ENCODE results near the gene TPH2.

The TPH2 gene

DNA sequence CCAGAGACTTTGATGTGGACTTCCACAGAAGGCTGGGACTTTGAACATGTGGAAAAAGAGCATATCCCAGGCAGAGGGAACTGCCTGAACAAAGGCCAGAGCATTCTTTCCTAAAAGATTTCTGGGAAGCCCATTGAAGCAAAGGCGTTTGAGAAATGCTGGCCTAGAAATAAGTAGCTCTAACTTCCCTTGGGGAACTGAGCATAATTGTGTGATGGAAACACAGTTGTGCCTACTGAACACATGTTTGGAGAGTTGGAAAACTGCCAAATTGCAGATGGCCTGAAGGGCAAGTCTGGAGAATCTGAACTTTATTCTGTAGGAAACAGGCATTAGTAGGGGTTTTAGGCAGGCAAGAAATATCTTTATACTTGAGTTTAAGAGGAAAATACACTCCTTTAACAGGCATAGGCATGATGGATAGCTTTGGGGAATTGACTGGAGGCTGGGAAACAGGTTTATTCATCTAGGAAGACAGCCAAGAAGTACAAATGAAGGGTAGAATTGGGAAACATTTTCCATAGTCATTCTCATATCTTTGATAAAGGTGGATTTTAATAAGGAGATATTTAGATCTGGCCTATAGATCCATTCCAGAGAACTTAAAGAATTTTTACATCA, 134.1 kb downstream of the TPH2 start:
- H3K27me3 ChIP-seq (replicated peaks in 2 of 5; ENCODE audit: control insufficient read depth in 4 of 5, insufficient read depth in 5 of 5, low read length in 4 of 5): no peaks in the 10 kb centered on the region
- no peaks in the 10 kb centered on the region for H3K4me1 ChIP-seq (ENCODE audit: control extremely low read depth in 1 of 4, control insufficient read depth in 4 of 4, insufficient read depth in 4 of 4, low read length in 3 of 4)
- H3K9me3 ChIP-seq (ENCODE audit: control extremely low read depth in 1 of 5, control insufficient read depth in 4 of 5, insufficient read depth in 2 of 5, low read depth in 1 of 5, low read length in 4 of 5): peaks cover 0 to 3% (median under 1%) of the 10 kb centered on the region in 5 experiments
- CTCF ChIA-PET: no interaction called here
- POLR2A ChIA-PET: no interaction called here
- no peak overlapping the region for H3K4me3 ChIP-seq (ENCODE audit: control insufficient read depth in 1 of 7, extremely low read depth in 1 of 7, insufficient read depth in 4 of 7, low read depth in 2 of 7, low read length in 6 of 7)
- WGBS (ENCODE audit: insufficient coverage): 85% methylated on average over 1 of the region's 1 CpG
- DNase-seq: no peak
- H3K36me3 ChIP-seq (ENCODE audit: control insufficient read depth in 4 of 4, insufficient read depth in 4 of 4, low read length in 3 of 4): no peaks in the 10 kb centered on the region
- no peak overlapping the region for H3K27ac ChIP-seq (ENCODE audit: insufficient read depth in 1 of 2, low read depth in 1 of 2, low read length in 2 of 2, poor library complexity in 1 of 2, severe bottlenecking in 2 of 2)

DNA sequence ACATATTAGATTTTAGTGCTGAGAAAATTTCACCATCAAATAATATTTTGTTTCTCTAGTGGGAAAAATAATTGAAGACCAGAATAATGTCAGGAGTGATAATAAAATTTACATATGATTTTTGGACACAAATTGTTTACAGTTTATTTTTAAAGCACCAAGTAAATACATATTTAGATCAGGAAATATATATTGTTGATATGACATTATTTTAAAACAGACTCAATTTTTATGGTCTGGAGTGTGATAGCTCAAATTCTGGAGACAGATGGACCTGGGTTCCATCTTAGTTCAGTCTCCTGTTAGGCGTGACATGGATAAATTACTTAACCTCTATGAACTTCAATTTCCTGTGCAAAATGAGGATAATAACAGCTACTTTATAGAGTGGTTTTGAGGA, 135.4 kb downstream of the TPH2 start:
- WGBS (ENCODE audit: insufficient coverage): no CpG with 5 or more reads among the region's 1 CpG
- Histone ChIP-seq H3K4me3 (ENCODE audit: control insufficient read depth in 1 of 7, extremely low read depth in 1 of 7, insufficient read depth in 4 of 7, low read depth in 2 of 7, low read length in 6 of 7) (no peak overlapping the region), H3K4me1 (ENCODE audit: control extremely low read depth in 1 of 4, control insufficient read depth in 4 of 4, insufficient read depth in 4 of 4, low read length in 3 of 4) (no peaks in the 10 kb centered on the region), H3K27me3 (replicated peaks in 2 of 5; ENCODE audit: control insufficient read depth in 4 of 5, insufficient read depth in 5 of 5, low read length in 4 of 5) (no peaks in the 10 kb centered on the region), H3K27ac (ENCODE audit: insufficient read depth in 1 of 2, low read depth in 1 of 2, low read length in 2 of 2, poor library complexity in 1 of 2, severe bottlenecking in 2 of 2) (no peak overlapping the region), H3K9me3 (ENCODE audit: control extremely low read depth in 1 of 5, control insufficient read depth in 4 of 5, insufficient read depth in 2 of 5, low read depth in 1 of 5, low read length in 4 of 5) (peaks cover 0 to 3% (median 1%) of the 10 kb centered on the region in 5 experiments), H3K36me3 (ENCODE audit: control insufficient read depth in 4 of 4, insufficient read depth in 4 of 4, low read length in 3 of 4) (no peaks in the 10 kb centered on the region)
- ChIA-PET POLR2A (no interaction called here), CTCF (no interaction called here)
- no peak for DNase-seq

DNA sequence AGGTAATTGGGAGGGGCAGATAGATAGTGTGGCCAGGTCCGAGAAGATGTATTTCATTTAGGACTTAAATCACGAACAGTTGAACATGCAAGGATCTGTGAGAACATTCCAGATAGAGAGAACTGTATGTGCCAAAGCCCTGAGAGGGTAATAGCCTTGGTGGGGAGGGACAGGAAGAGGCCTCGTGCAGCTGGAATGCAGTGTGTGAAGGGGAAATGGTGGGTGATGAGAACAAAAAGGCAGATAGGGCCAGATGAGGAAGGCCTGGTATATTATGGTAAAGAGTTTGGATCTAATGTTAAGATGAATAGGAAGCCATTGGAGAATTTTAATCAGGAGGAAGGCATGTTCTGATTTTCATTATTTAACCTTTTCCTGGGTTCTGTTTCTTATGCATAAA, 136.3 kb downstream of the TPH2 start:
- no peaks in the 10 kb centered on the region for H3K27me3 ChIP-seq (replicated peaks in 2 of 5; ENCODE audit: control insufficient read depth in 4 of 5, insufficient read depth in 5 of 5, low read length in 4 of 5)
- no peak overlapping the region for H3K27ac ChIP-seq (ENCODE audit: insufficient read depth in 1 of 2, low read depth in 1 of 2, low read length in 2 of 2, poor library complexity in 1 of 2, severe bottlenecking in 2 of 2)
- WGBS (ENCODE audit: insufficient coverage): 67% methylated on average over 3 of the region's 3 CpGs
- no peak overlapping the region for H3K4me3 ChIP-seq (ENCODE audit: control insufficient read depth in 1 of 7, extremely low read depth in 1 of 7, insufficient read depth in 4 of 7, low read depth in 2 of 7, low read length in 6 of 7)
- DNase-seq: no peak
- peaks cover 0 to 3% (median 1%) of the 10 kb centered on the region in 5 experiments for H3K9me3 ChIP-seq (ENCODE audit: control extremely low read depth in 1 of 5, control insufficient read depth in 4 of 5, insufficient read depth in 2 of 5, low read depth in 1 of 5, low read length in 4 of 5)
- CTCF ChIA-PET: no interaction called here
- H3K4me1 ChIP-seq (ENCODE audit: control extremely low read depth in 1 of 4, control insufficient read depth in 4 of 4, insufficient read depth in 4 of 4, low read length in 3 of 4): no peaks in the 10 kb centered on the region
- no peaks in the 10 kb centered on the region for H3K36me3 ChIP-seq (ENCODE audit: control insufficient read depth in 4 of 4, insufficient read depth in 4 of 4, low read length in 3 of 4)
- POLR2A ChIA-PET: no interaction called here

DNA sequence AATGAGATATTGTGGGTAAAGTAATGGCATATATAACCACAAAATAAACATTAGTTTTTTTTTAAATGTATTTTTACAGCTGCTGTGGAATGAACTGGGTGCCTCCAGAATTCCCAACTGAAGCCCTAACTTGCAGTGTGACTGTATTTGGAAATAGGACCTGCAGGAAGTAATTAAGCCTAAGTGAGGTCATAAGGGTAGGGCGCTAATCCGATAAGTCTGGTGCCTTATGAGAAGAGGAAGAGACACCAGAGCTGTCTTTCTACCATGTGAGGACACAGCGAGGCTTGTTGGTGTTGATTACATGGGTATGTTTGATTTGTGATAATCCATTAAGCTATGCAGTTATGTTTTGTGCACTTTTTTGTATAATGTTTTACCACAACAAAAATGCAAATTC, 136.8 kb downstream of the TPH2 start:
- peaks cover 0 to 2% (median 1%) of the 10 kb centered on the region in 5 experiments for H3K9me3 ChIP-seq (ENCODE audit: control extremely low read depth in 1 of 5, control insufficient read depth in 4 of 5, insufficient read depth in 2 of 5, low read depth in 1 of 5, low read length in 4 of 5)
- no peak overlapping the region for H3K4me3 ChIP-seq (ENCODE audit: control insufficient read depth in 1 of 7, extremely low read depth in 1 of 7, insufficient read depth in 4 of 7, low read depth in 2 of 7, low read length in 6 of 7)
- 80% methylated on average over 2 of the region's 3 CpGs for WGBS (ENCODE audit: insufficient coverage)
- H3K27me3 ChIP-seq (replicated peaks in 2 of 5; ENCODE audit: control insufficient read depth in 4 of 5, insufficient read depth in 5 of 5, low read length in 4 of 5): no peaks in the 10 kb centered on the region
- H3K27ac ChIP-seq (ENCODE audit: insufficient read depth in 1 of 2, low read depth in 1 of 2, low read length in 2 of 2, poor library complexity in 1 of 2, severe bottlenecking in 2 of 2): no peak overlapping the region
- no peaks in the 10 kb centered on the region for H3K36me3 ChIP-seq (ENCODE audit: control insufficient read depth in 4 of 4, insufficient read depth in 4 of 4, low read length in 3 of 4)
- CTCF ChIA-PET: no interaction called here
- POLR2A ChIA-PET: no interaction called here
- no peak for DNase-seq
- H3K4me1 ChIP-seq (ENCODE audit: control extremely low read depth in 1 of 4, control insufficient read depth in 4 of 4, insufficient read depth in 4 of 4, low read length in 3 of 4): no peaks in the 10 kb centered on the region

DNA sequence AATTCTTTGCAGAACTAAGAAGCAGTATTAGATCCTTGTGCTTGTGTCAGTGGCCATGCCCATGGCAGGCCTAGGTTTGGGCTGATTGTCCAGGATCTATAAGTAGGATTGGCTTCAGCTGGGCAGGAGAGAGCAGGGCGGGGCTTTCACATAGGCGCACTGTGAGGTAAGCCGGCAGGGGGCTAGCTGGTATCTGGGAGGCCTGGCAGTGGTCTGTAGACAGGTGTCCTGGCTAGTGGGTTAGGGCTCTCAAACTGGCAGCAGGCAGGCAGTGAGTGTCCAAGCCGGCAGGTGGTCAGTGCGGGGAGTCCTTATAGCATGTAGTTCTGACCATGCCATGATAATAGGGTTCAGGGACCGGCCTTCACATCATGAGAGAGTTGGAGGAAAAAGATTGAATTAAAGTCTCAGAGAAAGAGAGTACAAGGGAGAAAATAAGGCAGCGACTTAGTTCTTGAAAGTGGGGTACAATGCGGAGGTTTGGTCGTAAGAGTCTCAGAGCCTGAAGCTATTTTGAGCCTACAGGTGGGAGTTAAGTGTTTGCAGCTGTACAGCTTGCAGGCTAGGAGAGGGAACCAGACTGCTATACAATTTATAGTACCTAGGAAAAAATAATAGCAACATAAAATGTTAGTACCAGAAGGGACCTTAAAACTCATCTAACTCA, 137.4 kb downstream of the TPH2 start:
- ChIA-PET POLR2A (no interaction called here), CTCF (no interaction called here)
- Histone ChIP-seq H3K4me3 (ENCODE audit: control insufficient read depth in 1 of 7, extremely low read depth in 1 of 7, insufficient read depth in 4 of 7, low read depth in 2 of 7, low read length in 6 of 7) (no peak overlapping the region), H3K27ac (ENCODE audit: insufficient read depth in 1 of 2, low read depth in 1 of 2, low read length in 2 of 2, poor library complexity in 1 of 2, severe bottlenecking in 2 of 2) (no peak overlapping the region), H3K4me1 (ENCODE audit: control extremely low read depth in 1 of 4, control insufficient read depth in 4 of 4, insufficient read depth in 4 of 4, low read length in 3 of 4) (no peaks in the 10 kb centered on the region), H3K27me3 (replicated peaks in 2 of 5; ENCODE audit: control insufficient read depth in 4 of 5, insufficient read depth in 5 of 5, low read length in 4 of 5) (no peaks in the 10 kb centered on the region), H3K9me3 (ENCODE audit: control extremely low read depth in 1 of 5, control insufficient read depth in 4 of 5, insufficient read depth in 2 of 5, low read depth in 1 of 5, low read length in 4 of 5) (peaks cover 0 to 1% (median 0%) of the 10 kb centered on the region in 5 experiments), H3K36me3 (ENCODE audit: control insufficient read depth in 4 of 4, insufficient read depth in 4 of 4, low read length in 3 of 4) (no peaks in the 10 kb centered on the region)
- WGBS (ENCODE audit: insufficient coverage): 95% methylated on average over 9 of the region's 9 CpGs
- no peak for DNase-seq

DNA sequence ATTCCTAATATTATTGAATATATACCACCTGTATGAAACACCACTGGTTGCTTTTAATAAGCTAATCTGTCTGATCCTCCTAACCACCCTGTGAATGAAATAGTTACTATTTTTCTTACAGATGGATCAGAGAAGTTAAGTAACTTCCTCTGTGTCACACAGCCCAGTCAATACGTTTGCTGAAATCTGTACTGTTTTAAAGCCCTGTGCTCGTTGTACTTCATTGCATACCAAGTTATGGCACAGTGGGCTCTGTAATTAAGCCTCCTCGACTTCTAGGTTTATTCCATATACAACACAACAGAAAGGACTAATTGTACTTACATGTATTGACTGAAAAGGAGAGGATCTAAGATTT, 137.9 kb downstream of the TPH2 start:
- CTCF ChIA-PET: no interaction called here

DNA sequence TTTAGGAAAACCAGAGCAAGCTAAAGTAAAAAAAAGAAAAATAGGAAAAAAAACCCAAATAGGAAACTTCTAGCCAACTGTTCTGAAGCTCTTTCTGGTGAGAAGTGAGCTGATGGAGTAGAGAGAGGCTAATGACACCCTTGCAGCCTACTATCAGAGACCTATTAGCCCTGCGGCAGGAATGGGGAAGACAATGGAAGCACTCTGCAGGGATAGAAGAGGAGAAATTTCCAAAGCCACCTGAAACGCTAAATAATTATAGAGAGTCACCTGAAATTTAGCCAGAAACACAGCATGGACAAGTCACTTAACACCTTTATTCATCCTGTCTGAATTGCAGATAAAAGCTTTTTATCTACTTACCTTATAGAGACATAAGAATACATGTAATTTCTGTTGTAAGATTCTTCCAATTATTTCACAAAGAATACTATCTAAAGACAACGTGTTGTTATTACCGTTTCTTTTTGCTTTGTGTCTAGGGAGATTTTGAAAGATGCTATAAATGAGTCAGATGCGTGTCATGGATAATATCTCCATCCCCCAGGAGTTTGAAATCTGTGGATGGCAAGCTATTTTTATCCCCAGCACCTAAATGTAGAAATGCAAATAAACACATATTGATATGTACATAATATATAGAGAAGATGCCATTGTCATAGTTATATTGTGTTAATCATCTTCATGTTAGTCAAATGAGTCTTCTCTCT, 138.6 kb downstream of the TPH2 start:
- peaks cover 0 to 1% (median 0%) of the 10 kb centered on the region in 5 experiments for H3K9me3 ChIP-seq (ENCODE audit: control extremely low read depth in 1 of 5, control insufficient read depth in 4 of 5, insufficient read depth in 2 of 5, low read depth in 1 of 5, low read length in 4 of 5)
- no peaks in the 10 kb centered on the region for H3K27me3 ChIP-seq (replicated peaks in 2 of 5; ENCODE audit: control insufficient read depth in 4 of 5, insufficient read depth in 5 of 5, low read length in 4 of 5)
- H3K4me1 ChIP-seq (ENCODE audit: control extremely low read depth in 1 of 4, control insufficient read depth in 4 of 4, insufficient read depth in 4 of 4, low read length in 3 of 4): no peaks in the 10 kb centered on the region
- H3K36me3 ChIP-seq (ENCODE audit: control insufficient read depth in 4 of 4, insufficient read depth in 4 of 4, low read length in 3 of 4): no peaks in the 10 kb centered on the region
- ChIA-PET CTCF (no interaction called here), POLR2A (no interaction called here)
- DNase-seq: no peak
- H3K27ac ChIP-seq (ENCODE audit: insufficient read depth in 1 of 2, low read depth in 1 of 2, low read length in 2 of 2, poor library complexity in 1 of 2, severe bottlenecking in 2 of 2): no peak overlapping the region
- WGBS (ENCODE audit: insufficient coverage): 80% methylated on average over 1 of the region's 5 CpGs
- no peak overlapping the region for H3K4me3 ChIP-seq (ENCODE audit: control insufficient read depth in 1 of 7, extremely low read depth in 1 of 7, insufficient read depth in 4 of 7, low read depth in 2 of 7, low read length in 6 of 7)

More for the DNA sequence above, 137.9 kb downstream of the TPH2 start:
- H3K9me3 ChIP-seq (ENCODE audit: control extremely low read depth in 1 of 5, control insufficient read depth in 4 of 5, insufficient read depth in 2 of 5, low read depth in 1 of 5, low read length in 4 of 5): peaks cover 0 to 1% (median 0%) of the 10 kb centered on the region in 5 experiments
- H3K4me3 ChIP-seq (ENCODE audit: control insufficient read depth in 1 of 7, extremely low read depth in 1 of 7, insufficient read depth in 4 of 7, low read depth in 2 of 7, low read length in 6 of 7): no peak overlapping the region
- H3K27me3 ChIP-seq (replicated peaks in 2 of 5; ENCODE audit: control insufficient read depth in 4 of 5, insufficient read depth in 5 of 5, low read length in 4 of 5): no peaks in the 10 kb centered on the region
- WGBS (ENCODE audit: insufficient coverage): 100% methylated on average over 2 of the region's 3 CpGs
- DNase-seq: no peak
- POLR2A ChIA-PET: no interaction called here
- H3K4me1 ChIP-seq (ENCODE audit: control extremely low read depth in 1 of 4, control insufficient read depth in 4 of 4, insufficient read depth in 4 of 4, low read length in 3 of 4): no peaks in the 10 kb centered on the region
- no peak overlapping the region for H3K27ac ChIP-seq (ENCODE audit: insufficient read depth in 1 of 2, low read depth in 1 of 2, low read length in 2 of 2, poor library complexity in 1 of 2, severe bottlenecking in 2 of 2)
- H3K36me3 ChIP-seq (ENCODE audit: control insufficient read depth in 4 of 4, insufficient read depth in 4 of 4, low read length in 3 of 4): no peaks in the 10 kb centered on the region
